ENCODE measurements around the gene PDIA2.
"Not testable (repeated sequence)": the region's sequence is repeated elsewhere in the genome, so short reads cannot be mapped to it uniquely, and the experiment has no call there.

Gene PDIA2

DNA sequence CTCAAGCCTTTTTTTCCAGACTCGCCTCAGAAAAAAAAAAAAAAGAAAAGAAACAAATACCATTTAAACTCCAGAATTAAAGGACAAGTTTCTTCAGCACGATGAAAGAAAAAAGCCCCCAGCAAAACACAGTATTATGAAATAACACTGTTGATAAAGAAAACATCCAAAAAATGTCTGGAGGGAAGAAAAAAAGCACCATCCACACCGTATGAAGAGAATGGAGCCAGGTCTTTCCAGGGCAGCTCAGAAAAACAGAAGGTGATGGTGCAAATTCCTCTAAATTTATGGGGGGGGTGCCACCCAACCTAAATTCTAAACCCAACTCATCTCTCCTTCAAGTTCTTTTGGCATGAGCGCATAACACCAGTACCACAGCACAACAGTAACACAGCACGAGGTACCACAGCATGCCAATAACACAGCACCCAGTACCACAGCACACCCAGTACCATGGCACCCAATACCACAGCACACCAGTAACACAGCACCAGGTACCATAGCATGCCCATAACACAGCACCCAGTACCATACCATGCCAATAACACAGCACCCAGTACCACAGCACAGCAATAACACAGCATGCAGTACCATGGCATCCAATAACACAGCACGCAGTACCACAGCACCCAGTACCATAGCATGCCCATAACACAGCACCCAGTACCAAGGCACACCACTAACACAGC lies 50.6 kb downstream of the PDIA2 start:
- DNase-seq = no peak

DNA sequence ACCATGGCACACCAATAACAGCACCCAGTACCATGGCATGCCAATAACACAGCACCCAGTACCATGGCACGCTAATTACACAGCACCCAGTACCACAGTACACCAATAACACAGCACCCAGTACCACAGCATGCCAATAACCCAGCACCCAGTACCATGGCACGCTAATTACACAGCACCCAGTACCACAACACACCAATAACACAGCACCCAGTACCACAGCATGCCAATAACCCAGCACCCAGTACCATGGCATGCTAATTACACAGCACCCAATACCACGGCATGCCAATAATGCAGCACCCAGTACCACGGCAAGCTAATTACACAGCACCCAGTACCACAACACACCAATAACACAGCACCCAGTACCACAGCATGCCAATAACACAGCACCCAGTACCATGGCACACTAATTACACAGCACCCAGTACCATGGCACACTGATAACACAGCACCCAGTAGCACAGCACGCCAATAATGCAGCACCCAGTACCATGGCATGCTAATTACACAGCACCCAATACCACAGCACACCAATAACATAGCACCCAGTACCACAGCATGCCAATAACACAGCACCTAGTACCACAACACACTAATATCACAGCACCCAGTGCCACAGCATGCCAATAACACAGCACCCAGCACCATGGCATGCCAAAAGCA lies 51.3 kb downstream of the PDIA2 start:
- not testable (repeated sequence) for DNase-seq

DNA sequence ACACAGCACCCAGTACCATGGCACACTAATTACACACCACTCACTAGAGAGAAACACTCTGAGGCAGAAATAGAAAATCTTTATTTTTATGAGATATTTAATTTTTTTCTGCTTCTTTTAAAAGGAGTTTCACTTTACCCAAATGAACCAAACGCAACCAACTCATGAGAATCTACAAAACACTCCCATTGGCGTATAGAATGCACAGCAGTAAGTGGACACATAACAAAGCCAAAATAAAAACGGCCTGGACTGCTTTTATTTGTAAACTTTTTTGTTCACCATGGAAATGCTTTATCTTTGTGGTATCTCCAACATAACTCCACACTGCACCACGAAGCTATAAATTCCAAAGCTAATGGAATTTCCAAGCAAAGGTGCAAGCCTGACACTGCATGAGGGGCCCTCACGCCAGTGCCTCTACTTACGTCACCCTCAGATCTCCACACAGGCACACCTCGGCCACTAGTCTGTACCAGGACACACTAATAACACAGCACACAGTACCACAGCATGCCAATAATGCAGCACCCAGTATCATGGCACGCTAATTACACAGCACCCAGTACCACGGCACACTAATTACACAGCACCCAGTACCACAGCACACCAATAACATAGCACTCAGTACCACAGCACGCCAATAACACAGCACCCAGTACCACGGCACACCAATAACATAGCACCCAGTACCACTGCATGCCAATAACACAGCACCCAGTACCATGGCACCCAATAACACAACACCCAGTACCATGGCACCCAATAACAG lies 52.1 kb downstream of the PDIA2 start:
- not testable (repeated sequence) for DNase-seq

DNA sequence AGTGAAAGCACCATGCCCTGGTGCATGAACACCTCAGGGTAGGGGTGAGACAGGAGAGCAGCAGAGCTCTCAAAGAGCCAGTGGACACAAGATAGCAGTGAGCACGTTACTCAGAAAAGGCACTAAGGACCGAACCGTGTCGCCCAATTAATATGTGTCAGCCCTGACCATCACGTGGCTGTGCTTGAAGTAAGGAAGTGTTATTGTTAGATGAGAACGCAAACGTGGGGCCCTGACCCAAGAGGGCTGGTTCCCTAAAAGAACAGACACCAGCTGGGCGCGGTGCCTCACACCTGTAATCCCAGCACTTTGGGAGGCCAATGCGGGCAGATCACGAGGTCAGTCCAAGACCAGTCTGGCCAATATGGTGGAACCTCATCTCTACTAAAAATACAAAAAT lies 53.3 kb downstream of the PDIA2 start:
- DNase-seq = no peak
